DND-41 (cell line): ENCODE results near the gene SRCAP.

Source experiments
- EZH2 ChIP-seq: IDR thresholded peaks from 3 replicates; pipeline ENCODE4 v1.6.1; 2012; ENCODE audit warnings: borderline replicate concordance, low read depth, mild to moderate bottlenecking, moderate library complexity, low read length, inconsistent platforms; ENCODE audit not compliant: severe bottlenecking
- TF ChIP-seq, protein P1 (sequence below): IDR thresholded peaks from 2 replicates; pipeline ENCODE4 v1.5.1; 2012; ENCODE audit warnings: borderline replicate concordance, low read length, moderate library complexity, mild to moderate bottlenecking; ENCODE audit not compliant: poor library complexity, severe bottlenecking; ENCODE audit errors: extremely low read depth

DNA sequence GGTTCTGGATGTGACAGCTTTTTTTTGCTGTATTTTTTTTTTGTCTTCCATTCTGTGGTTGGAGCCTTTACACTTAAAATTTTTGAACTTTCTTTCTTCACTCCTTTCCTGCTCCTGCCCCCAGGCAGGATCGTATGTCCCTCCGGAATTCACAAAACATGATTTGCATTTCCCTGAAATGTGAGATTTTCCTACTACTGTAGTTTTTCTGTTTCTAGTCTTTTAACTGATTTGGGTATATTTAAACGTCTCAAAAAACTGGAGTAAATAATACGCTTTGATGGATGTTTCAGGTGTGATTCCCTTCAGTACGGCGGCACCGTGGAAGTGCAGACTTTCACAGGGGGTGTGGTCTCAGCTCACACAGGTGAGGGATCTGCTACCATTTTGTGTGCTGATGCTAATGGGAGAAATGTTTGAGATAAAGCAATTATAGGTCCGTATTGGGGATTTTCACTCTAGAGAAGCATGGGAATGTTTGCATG, 686 bp downstream of the SRCAP start:
- TF ChIP-seq, protein P1, sequence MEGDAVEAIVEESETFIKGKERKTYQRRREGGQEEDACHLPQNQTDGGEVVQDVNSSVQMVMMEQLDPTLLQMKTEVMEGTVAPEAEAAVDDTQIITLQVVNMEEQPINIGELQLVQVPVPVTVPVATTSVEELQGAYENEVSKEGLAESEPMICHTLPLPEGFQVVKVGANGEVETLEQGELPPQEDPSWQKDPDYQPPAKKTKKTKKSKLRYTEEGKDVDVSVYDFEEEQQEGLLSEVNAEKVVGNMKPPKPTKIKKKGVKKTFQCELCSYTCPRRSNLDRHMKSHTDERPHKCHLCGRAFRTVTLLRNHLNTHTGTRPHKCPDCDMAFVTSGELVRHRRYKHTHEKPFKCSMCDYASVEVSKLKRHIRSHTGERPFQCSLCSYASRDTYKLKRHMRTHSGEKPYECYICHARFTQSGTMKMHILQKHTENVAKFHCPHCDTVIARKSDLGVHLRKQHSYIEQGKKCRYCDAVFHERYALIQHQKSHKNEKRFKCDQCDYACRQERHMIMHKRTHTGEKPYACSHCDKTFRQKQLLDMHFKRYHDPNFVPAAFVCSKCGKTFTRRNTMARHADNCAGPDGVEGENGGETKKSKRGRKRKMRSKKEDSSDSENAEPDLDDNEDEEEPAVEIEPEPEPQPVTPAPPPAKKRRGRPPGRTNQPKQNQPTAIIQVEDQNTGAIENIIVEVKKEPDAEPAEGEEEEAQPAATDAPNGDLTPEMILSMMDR = no peak
- no peak for TF ChIP-seq EZH2
